Measurements from ENCODE around the gene NKD2.

DNA sequence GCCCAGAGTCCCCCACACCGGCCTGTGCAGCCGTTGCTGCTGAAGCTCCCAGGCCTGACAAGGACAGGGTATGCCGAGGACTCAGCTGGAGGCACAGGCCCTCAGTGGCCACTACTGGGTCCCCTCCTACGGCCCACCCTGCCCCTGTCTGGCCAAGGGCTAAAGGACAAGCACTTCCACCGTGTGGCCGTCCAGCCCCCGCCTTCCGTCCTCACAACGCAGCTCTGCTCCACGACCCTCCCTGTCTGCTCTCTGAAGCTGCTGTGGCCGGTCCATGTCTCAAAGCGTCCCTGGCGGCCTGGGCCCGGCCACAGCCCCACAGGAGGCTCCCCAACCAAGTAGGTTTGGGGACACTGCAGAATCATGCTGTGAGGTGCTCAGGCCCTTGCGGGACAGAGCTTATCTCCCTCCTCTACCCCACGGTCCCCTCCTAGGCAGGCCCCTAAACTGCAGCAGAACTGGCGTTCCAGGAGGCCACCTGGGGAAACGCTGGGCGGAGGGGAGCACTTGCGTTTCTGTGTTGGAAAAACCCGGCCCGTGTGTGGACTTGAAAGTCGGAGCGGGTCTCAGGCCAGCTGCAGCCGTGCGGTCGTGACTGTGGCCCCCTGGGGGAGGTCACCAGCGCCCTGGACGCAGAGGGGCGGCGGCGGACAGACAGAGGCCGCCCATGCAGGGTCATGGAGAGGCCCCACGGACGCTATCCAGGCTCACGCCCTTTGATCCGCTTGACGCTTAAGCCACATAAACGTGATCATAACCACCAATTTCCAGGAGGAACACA, 45.6 kb downstream of the NKD2 start:
- TF ChIP-seq, protein P1, sequence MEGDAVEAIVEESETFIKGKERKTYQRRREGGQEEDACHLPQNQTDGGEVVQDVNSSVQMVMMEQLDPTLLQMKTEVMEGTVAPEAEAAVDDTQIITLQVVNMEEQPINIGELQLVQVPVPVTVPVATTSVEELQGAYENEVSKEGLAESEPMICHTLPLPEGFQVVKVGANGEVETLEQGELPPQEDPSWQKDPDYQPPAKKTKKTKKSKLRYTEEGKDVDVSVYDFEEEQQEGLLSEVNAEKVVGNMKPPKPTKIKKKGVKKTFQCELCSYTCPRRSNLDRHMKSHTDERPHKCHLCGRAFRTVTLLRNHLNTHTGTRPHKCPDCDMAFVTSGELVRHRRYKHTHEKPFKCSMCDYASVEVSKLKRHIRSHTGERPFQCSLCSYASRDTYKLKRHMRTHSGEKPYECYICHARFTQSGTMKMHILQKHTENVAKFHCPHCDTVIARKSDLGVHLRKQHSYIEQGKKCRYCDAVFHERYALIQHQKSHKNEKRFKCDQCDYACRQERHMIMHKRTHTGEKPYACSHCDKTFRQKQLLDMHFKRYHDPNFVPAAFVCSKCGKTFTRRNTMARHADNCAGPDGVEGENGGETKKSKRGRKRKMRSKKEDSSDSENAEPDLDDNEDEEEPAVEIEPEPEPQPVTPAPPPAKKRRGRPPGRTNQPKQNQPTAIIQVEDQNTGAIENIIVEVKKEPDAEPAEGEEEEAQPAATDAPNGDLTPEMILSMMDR (IDR thresholded peaks at IDR 0.05; ENCODE audit: low read depth, low read length, poor library complexity, severe bottlenecking), result no peak
- no peak for TF ChIP-seq EZH2phosphoT487 (IDR thresholded peaks at IDR 0.05; ENCODE audit: borderline replicate concordance, low read length)

Data from DOHH2 (cell line).